GM23338 (cell line): ENCODE results near the gene CLCN2. TPM values are rescaled to one million over a fixed set of nuclear protein-coding genes. Genes with fewer than 3 reads are reported as not detected.

Source experiments
- ATAC-seq: fragments of 200-7000 bp; cut with Tn5 transposase; 3 replicates; pipeline ENCODE4 v1.9.1; 2020
- DNase-seq: peaks from one replicate; pipeline ENCODE4 v3.0.0-alpha.2; 2015; ENCODE audit warnings: low spot score
- H2AFZ ChIP-seq: fragments of 200-600 bp; sonication (generic); 2 replicates; pipeline ENCODE4 v1.8.0; 2016; ENCODE audit warnings: antibody characterized with exemption, mild to moderate bottlenecking, moderate library complexity
- H3F3A ChIP-seq: fragments of 200-600 bp; sonication (generic); replicated peaks from 2 replicates; pipeline ENCODE4 v1.8.0; 2017; ENCODE audit warnings: antibody characterized with exemption, mixed run types, low read depth
- H3K27ac ChIP-seq: fragments of 200-600 bp; sonication (generic); 2 replicates; pipeline ENCODE4 v1.6.1; 2016; ENCODE audit warnings: low read depth
- H3K27me3 ChIP-seq: fragments of 200-600 bp; sonication (generic); 2 replicates; pipeline ENCODE4 v1.8.0; 2016; ENCODE audit warnings: mild to moderate bottlenecking, mixed run types, moderate library complexity; ENCODE audit not compliant: insufficient read depth
- H3K36me3 ChIP-seq: fragments of 200-600 bp; sonication (generic); 2 replicates; pipeline ENCODE4 v1.8.0; 2016; ENCODE audit warnings: mild to moderate bottlenecking; ENCODE audit not compliant: insufficient read depth
- H3K4me1 ChIP-seq: fragments of 200-600 bp; sonication (generic); 2 replicates; pipeline ENCODE4 v1.8.0; 2016; ENCODE audit warnings: mild to moderate bottlenecking, moderate library complexity; ENCODE audit not compliant: insufficient read depth
- H3K4me2 ChIP-seq: fragments of 200-600 bp; sonication (generic); 2 replicates; pipeline ENCODE4 v1.7.1; 2017; ENCODE audit warnings: mixed run types
- H3K4me3 ChIP-seq: fragments of 200-600 bp; sonication (generic); 2 replicates; pipeline ENCODE4 v1.6.1; 2016; ENCODE audit warnings: mixed run types
- H3K79me2 ChIP-seq: fragments of 200-600 bp; sonication (generic); replicated peaks from 2 replicates; pipeline ENCODE4 v1.8.0; 2017; ENCODE audit warnings: mild to moderate bottlenecking; ENCODE audit not compliant: insufficient read depth
- H3K9me2 ChIP-seq: fragments of 200-600 bp; sonication (generic); 2 replicates; pipeline ENCODE4 v1.8.0; 2017; ENCODE audit not compliant: insufficient read depth
- H4K20me1 ChIP-seq: fragments of 200-600 bp; sonication (generic); replicated peaks from 2 replicates; pipeline ENCODE4 v1.8.0; 2017; ENCODE audit warnings: mild to moderate bottlenecking; ENCODE audit not compliant: insufficient read depth
- H3K27ac Mint-ChIP-seq: 2 replicates; pipeline ENCODE4 v1.8.0; 2020; ENCODE audit warnings: inconsistent platforms, mild to moderate bottlenecking, moderate library complexity, mixed read lengths
- H3K27me3 Mint-ChIP-seq: 3 replicates; pipeline ENCODE4 v1.8.0; 2022; ENCODE audit warnings: low read depth, mild to moderate bottlenecking, moderate library complexity, mixed read lengths, inconsistent platforms; ENCODE audit not compliant: insufficient read depth, poor library complexity
- H3K36me3 Mint-ChIP-seq: 3 replicates; pipeline ENCODE4 v1.8.0; 2021; ENCODE audit warnings: low read depth, mild to moderate bottlenecking, inconsistent platforms, moderate library complexity, mixed read lengths
- H3K4me1 Mint-ChIP-seq: 3 replicates; pipeline ENCODE4 v1.8.0; 2020; ENCODE audit warnings: mild to moderate bottlenecking, inconsistent platforms, mixed read lengths
- H3K4me3 Mint-ChIP-seq: 3 replicates; pipeline ENCODE4 v1.8.0; 2021; ENCODE audit warnings: moderate library complexity, mild to moderate bottlenecking, inconsistent platforms, mixed read lengths
- H3K9me3 Mint-ChIP-seq: 3 replicates; pipeline ENCODE4 v1.8.0; 2020; ENCODE audit warnings: moderate library complexity, mild to moderate bottlenecking, inconsistent platforms, mixed read lengths
- CREB1 ChIP-seq: fragments of 250-450 bp; sonication (Bioruptor Pico); IDR thresholded peaks from 2 replicates; pipeline ENCODE4 v1.5.0; 2020; ENCODE audit warnings: low read depth, mild to moderate bottlenecking, moderate library complexity
- CTCF ChIP-seq, 2 experiments: fragments of 200-600 bp in 1 of 2; sonication (generic) in 1 of 2; conservative IDR thresholded peaks; 2 replicates each; pipeline versions ENCODE4 v1.5.1 to v1.6.1; 2016 to 2017; ENCODE audit warnings: antibody characterized with exemption in 2 of 2, low read depth in 2 of 2, mild to moderate bottlenecking in 2 of 2, moderate library complexity in 1 of 2
- ETS1 ChIP-seq: IDR thresholded peaks from 2 replicates; pipeline ENCODE4 v1.6.1; 2016; ENCODE audit warnings: antibody characterized with exemption
- EZH2 ChIP-seq: fragments of 200-600 bp; sonication (generic); IDR thresholded peaks from one replicate; pipeline ENCODE4 v1.8.0; 2017; ENCODE audit warnings: antibody characterized with exemption, mild to moderate bottlenecking, low read depth; ENCODE audit not compliant: unreplicated experiment
- EZH2phosphoT487 ChIP-seq: fragments of 200-600 bp; sonication (generic); IDR thresholded peaks from one replicate; pipeline ENCODE4 v1.8.1; 2018; ENCODE audit warnings: antibody characterized with exemption; ENCODE audit not compliant: unreplicated experiment
- JUNB ChIP-seq: IDR thresholded peaks from one replicate; pipeline ENCODE4 v1.6.1; 2016; ENCODE audit warnings: antibody characterized with exemption; ENCODE audit not compliant: unreplicated experiment
- NANOG ChIP-seq: IDR thresholded peaks from 2 replicates; pipeline ENCODE4 v1.6.1; 2016; ENCODE audit warnings: antibody characterized with exemption, borderline replicate concordance
- POLR2AphosphoS5 ChIP-seq: IDR thresholded peaks from 2 replicates; pipeline ENCODE4 v1.6.1; 2016; ENCODE audit warnings: antibody characterized with exemption, low read depth
- STAT1 ChIP-seq: IDR thresholded peaks from one replicate; pipeline ENCODE4 v1.6.1; 2016; ENCODE audit warnings: antibody characterized with exemption; ENCODE audit not compliant: unreplicated experiment
- ZNF114 ChIP-seq: fragments of 250-450 bp; sonication (Bioruptor Pico); IDR thresholded peaks from 2 replicates; pipeline ENCODE4 v1.5.0; 2020; ENCODE audit warnings: mild to moderate bottlenecking, moderate library complexity
- ZNF331 ChIP-seq: fragments of 250-450 bp; sonication (Bioruptor Pico); IDR thresholded peaks from 2 replicates; pipeline ENCODE4 v1.5.0; 2020; ENCODE audit warnings: low read depth, mild to moderate bottlenecking, moderate library complexity
- ZNF462 ChIP-seq: fragments of 250-450 bp; sonication (Bioruptor Pico); IDR thresholded peaks from 2 replicates; pipeline ENCODE4 v1.5.0; 2020; ENCODE audit warnings: mild to moderate bottlenecking, moderate library complexity
- polyA plus RNA-seq: library from polyadenylated mRNA; unstranded; fragments of >200 nt; fragmentation: Nextera tagmentation; extraction: Ambion mirVana; gene quantifications from 2 replicates; pipeline ENCODE4 v1.2.1, GENCODE V29; 2016
- total RNA-seq: library from RNA; depleted of rRNA; stranded (reverse); fragments of >200 nt; shearing (Covaris generic); gene quantifications from 2 replicates; pipeline ENCODE4 v1.2.3, GENCODE V29; 2014
- TF ChIP-seq, protein P1 (sequence below): IDR thresholded peaks from one replicate; pipeline ENCODE4 v1.6.1; 2018; ENCODE audit warnings: antibody characterized with exemption; ENCODE audit not compliant: unreplicated experiment

CLCN2 gene
- total and polyA plus RNA-seq, 2 experiments from 2014 or later: 7.0 to 9.2 TPM

DNA sequence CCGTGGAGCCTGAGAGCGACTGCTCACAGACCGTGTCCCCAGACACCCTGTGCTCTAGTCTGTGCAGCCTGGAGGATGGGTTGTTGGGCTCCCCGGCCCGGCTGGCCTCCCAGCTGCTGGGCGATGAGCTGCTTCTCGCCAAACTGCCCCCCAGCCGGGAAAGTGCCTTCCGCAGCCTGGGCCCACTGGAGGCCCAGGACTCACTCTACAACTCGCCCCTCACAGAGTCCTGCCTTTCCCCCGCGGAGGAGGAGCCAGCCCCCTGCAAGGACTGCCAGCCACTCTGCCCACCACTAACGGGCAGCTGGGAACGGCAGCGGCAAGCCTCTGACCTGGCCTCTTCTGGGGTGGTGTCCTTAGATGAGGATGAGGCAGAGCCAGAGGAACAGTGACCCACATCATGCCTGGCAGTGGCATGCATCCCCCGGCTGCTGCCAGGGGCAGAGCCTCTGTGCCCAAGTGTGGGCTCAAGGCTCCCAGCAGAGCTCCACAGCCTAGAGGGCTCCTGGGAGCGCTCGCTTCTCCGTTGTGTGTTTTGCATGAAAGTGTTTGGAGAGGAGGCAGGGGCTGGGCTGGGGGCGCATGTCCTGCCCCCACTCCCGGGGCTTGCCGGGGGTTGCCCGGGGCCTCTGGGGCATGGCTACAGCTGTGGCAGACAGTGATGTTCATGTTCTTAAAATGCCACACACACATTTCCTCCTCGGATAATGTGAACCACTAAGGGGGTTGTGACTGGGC is 16.7 kb downstream of the CLCN2 start:
- peaks cover 12% of the 10 kb centered on the region for H3K36me3 Mint-ChIP-seq
- no peaks in the 10 kb centered on the region for H3F3A ChIP-seq

More for the DNA sequence above, 16.7 kb downstream of the CLCN2 start:
- H2AFZ ChIP-seq: no peak overlapping the region
- Mint-ChIP-seq H3K4me3 (no peak overlapping the region), H3K27me3 (peaks cover 17% of the 10 kb centered on the region), H3K27ac (no peak overlapping the region), H3K4me1 (peaks cover 22% of the 10 kb centered on the region), H3K9me3 (no peaks in the 10 kb centered on the region)
- no peak for TF ChIP-seq CTCF (conservative IDR thresholded peaks at IDR 0.05; ENCODE audit: low read depth in 2 of 2)
- TF ChIP-seq ETS1: no peak
- TF ChIP-seq EZH2: no peak
- no peak for TF ChIP-seq ZNF114 (CRISPR knock-in tag)
- no peak for TF ChIP-seq CREB1 (CRISPR knock-in tag)
- TF ChIP-seq EZH2phosphoT487: no peak
- TF ChIP-seq STAT1: no peak
- TF ChIP-seq JUNB: no peak
- no peak for TF ChIP-seq NANOG
- TF ChIP-seq, protein P1, sequence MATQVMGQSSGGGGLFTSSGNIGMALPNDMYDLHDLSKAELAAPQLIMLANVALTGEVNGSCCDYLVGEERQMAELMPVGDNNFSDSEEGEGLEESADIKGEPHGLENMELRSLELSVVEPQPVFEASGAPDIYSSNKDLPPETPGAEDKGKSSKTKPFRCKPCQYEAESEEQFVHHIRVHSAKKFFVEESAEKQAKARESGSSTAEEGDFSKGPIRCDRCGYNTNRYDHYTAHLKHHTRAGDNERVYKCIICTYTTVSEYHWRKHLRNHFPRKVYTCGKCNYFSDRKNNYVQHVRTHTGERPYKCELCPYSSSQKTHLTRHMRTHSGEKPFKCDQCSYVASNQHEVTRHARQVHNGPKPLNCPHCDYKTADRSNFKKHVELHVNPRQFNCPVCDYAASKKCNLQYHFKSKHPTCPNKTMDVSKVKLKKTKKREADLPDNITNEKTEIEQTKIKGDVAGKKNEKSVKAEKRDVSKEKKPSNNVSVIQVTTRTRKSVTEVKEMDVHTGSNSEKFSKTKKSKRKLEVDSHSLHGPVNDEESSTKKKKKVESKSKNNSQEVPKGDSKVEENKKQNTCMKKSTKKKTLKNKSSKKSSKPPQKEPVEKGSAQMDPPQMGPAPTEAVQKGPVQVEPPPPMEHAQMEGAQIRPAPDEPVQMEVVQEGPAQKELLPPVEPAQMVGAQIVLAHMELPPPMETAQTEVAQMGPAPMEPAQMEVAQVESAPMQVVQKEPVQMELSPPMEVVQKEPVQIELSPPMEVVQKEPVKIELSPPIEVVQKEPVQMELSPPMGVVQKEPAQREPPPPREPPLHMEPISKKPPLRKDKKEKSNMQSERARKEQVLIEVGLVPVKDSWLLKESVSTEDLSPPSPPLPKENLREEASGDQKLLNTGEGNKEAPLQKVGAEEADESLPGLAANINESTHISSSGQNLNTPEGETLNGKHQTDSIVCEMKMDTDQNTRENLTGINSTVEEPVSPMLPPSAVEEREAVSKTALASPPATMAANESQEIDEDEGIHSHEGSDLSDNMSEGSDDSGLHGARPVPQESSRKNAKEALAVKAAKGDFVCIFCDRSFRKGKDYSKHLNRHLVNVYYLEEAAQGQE: no peak
- TF ChIP-seq ZNF462 (CRISPR knock-in tag): no peak
- TF ChIP-seq ZNF331: no peak
- no peak for TF ChIP-seq POLR2AphosphoS5
- H3K79me2 ChIP-seq: peaks cover 11% of the 10 kb centered on the region; the same call in 1 of the 2 replicates
- peaks cover 3% of the 10 kb centered on the region; the same call in 1 of the 2 replicates for H4K20me1 ChIP-seq
- H3K9me2 ChIP-seq: no peaks in the 10 kb centered on the region
- no peak overlapping the region for H3K4me3 ChIP-seq
- DNase-seq: no peak
- no peaks in the 10 kb centered on the region for H3K36me3 ChIP-seq
- peak; percentile 11 for ATAC-seq
- 0 out of 2 replicates have a peak overlapping the region, but pooled peaks have one; percentile 18 for H3K4me2 ChIP-seq
- no peak overlapping the region for H3K27ac ChIP-seq
- no peaks in the 10 kb centered on the region for H3K27me3 ChIP-seq
- H3K4me1 ChIP-seq: 0 out of 2 replicates have a peak, but pooled peaks cover 4% of the 10 kb centered on the region
